Panc1 (cell line): ENCODE measurements around the gene TGFBR1. TPM values are rescaled to one million over a fixed set of nuclear protein-coding genes. Genes with fewer than 3 reads are reported as not detected.

Experiments
- ATAC-seq: fragments of 200-7000 bp; cut with Tn5 transposase; 2 replicates; pipeline ENCODE4 v1.9.1; 2020; ENCODE audit warnings: mild to moderate bottlenecking, moderate library complexity
- BruUV-seq: library from RNA; stranded (reverse); fragments of 400-500 nt; replicated peaks from 2 replicates; lab custom pipeline; 2021; lab: Mats Ljungman, UMichigan
- CTCF ChIA-PET: fragments of 300-600 bp; sonication (Branson Sonifier 250); formaldehyde crosslinking; loops from one replicate; lab custom pipeline; 2022; ENCODE audit warnings: antibody characterized with exemption; lab: Charles Lee
- POLR2A ChIA-PET: fragments of 300-600 bp; sonication (Branson Sonifier 250); formaldehyde crosslinking; loops from one replicate; lab custom pipeline; 2022; ENCODE audit warnings: antibody characterized with exemption; lab: Charles Lee
- DNase-seq: peaks from one replicate; pipeline ENCODE4 v3.0.0-alpha.2; 2010; ENCODE audit warnings: low read depth, low spot score
- H3K27ac ChIP-seq: 2 replicates; pipeline ENCODE4 v1.5.1; 2011; ENCODE audit warnings: mild to moderate bottlenecking, low read length, inconsistent platforms
- H3K27me3 ChIP-seq: fragments of 200-500 bp; sonication (Bioruptor generic); 2 replicates; pipeline ENCODE4 v1.6.0; 2014; ENCODE audit warnings: low read length, inconsistent platforms; ENCODE audit not compliant: control insufficient read depth, insufficient read depth
- H3K36me3 ChIP-seq: fragments of 200-500 bp; sonication (Bioruptor generic); 2 replicates; pipeline ENCODE4 v1.5.1; 2014; ENCODE audit warnings: inconsistent platforms, mild to moderate bottlenecking, low read length, moderate library complexity; ENCODE audit not compliant: control insufficient read depth, insufficient read depth
- H3K4me1 ChIP-seq: 2 replicates; pipeline ENCODE4 v1.5.1; 2011; ENCODE audit warnings: inconsistent platforms, mild to moderate bottlenecking, low read length, moderate library complexity; ENCODE audit not compliant: control insufficient read depth, insufficient read depth
- H3K4me3 ChIP-seq, 2 experiments: 2 replicates each; pipeline ENCODE4 v1.5.1; 2011 to 2012; ENCODE audit warnings: low read depth in 2 of 2, low read length in 2 of 2, mild to moderate bottlenecking in 2 of 2, inconsistent platforms in 1 of 2, moderate library complexity in 1 of 2
- H3K9me3 ChIP-seq: fragments of 200-500 bp; sonication (Bioruptor generic); 2 replicates; pipeline ENCODE4 v1.5.1; 2014; ENCODE audit warnings: low read depth, mild to moderate bottlenecking, inconsistent platforms, low read length, moderate library complexity; ENCODE audit not compliant: control insufficient read depth, insufficient read depth
- POLR2AphosphoS5 ChIP-seq: IDR thresholded peaks from 2 replicates; pipeline ENCODE4 v1.6.1; 2012; ENCODE audit warnings: mild to moderate bottlenecking, low read depth, low read length, moderate library complexity
- SIN3A ChIP-seq: IDR thresholded peaks from 2 replicates; pipeline ENCODE4 v1.6.1; 2012; ENCODE audit warnings: low read depth, mild to moderate bottlenecking, low read length, moderate library complexity, borderline replicate concordance; ENCODE audit not compliant: insufficient read depth
- TCF7L2 ChIP-seq: IDR thresholded peaks from 2 replicates; pipeline ENCODE4 v1.6.1; 2011; ENCODE audit warnings: mild to moderate bottlenecking, low read depth, low read length, inconsistent platforms
- in situ Hi-C: cut with HindIII; loops from 2 replicates; pipeline ENCODE4 v1.10.0; 2016; ENCODE audit warnings: low sequenced_read_pairs, low pct_unique_long_range_greater_than_20kb
- intact Hi-C: fragments of 100-400 bp; cut with micrococcal nuclease; formaldehyde crosslinking; loops from one replicate; pipeline ENCODE4 v1.10.0; 2022; ENCODE audit not compliant: unreplicated experiment
- total RNA-seq: library from RNA; stranded (reverse); gene quantifications from one replicate; pipeline ENCODE4 v1.2.1, GENCODE V29; 2021; ENCODE audit not compliant: unreplicated experiment
- TF ChIP-seq, protein P1 (sequence below), 2 experiments: IDR thresholded peaks; 2 replicates each; pipeline ENCODE4 v1.6.1; 2011 to 2012; ENCODE audit warnings: low read depth in 2 of 2, control low read depth in 1 of 2, low read length in 1 of 2, mild to moderate bottlenecking in 1 of 2, moderate library complexity in 1 of 2; ENCODE audit not compliant: insufficient read depth in 1 of 2
- TF ChIP-seq, protein P2 (sequence below): fragments of 450-650 bp; IDR thresholded peaks from 2 replicates; pipeline ENCODE4 v1.5.1; 2017; ENCODE audit warnings: mild to moderate bottlenecking

Gene TGFBR1
- total RNA-seq, 1 experiment from 2014 or later: 22.2 TPM

DNA sequence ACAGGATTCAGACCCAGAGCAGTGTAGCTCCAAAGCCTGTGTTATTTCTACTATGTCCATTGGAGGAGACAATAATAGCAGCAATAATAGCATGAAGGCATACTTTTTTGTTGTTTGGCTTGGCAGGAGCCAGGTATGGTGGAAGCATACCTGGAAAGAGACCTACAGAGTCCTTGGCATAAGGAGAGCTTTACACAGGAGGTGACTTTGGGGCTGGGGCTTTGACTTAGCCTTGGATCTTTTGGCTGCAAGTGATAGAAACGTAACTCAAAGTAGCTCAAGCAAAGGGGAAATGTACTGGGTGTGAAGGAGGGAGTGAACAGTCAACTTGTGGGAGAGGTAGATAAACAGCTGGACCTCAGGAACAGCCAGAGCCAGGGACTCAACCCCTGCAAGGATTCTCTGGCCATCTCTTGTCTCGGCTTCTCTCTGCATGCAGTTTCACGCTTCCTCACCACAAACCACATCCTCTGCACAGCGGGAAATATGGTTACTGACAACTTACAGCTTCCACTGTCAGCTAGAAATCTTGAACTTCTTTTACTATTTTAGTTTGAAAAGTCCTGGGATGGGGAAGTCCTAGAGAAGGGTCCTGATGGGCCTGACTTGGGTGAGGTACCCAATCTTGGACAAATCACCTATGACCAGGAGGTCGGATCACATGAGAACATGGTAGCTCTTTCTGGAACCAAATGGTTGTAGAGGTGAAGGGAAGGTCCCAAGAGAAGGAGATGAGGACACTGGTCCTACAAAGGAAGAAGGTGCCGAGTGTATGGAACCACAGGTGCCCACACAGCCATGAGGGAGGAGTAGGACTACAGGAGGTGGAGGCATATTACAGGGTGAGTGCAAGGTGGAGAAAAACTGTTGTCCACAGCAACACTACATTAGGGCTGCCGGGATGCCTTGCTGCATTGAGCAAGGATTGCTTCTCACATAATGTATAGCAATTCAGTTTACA is 47.0 kb upstream of the TGFBR1 start:
- intact Hi-C loops (no loop called here), in situ Hi-C loops (no loop called here)
- Histone ChIP-seq H3K27ac (no peak overlapping the region), H3K9me3 (no peaks in the 10 kb centered on the region), H3K27me3 (no peaks in the 10 kb centered on the region), H3K4me1 (no peaks in the 10 kb centered on the region), H3K36me3 (no peaks in the 10 kb centered on the region), H3K4me3 (no peak overlapping the region)
- TF ChIP-seq, protein P1, sequence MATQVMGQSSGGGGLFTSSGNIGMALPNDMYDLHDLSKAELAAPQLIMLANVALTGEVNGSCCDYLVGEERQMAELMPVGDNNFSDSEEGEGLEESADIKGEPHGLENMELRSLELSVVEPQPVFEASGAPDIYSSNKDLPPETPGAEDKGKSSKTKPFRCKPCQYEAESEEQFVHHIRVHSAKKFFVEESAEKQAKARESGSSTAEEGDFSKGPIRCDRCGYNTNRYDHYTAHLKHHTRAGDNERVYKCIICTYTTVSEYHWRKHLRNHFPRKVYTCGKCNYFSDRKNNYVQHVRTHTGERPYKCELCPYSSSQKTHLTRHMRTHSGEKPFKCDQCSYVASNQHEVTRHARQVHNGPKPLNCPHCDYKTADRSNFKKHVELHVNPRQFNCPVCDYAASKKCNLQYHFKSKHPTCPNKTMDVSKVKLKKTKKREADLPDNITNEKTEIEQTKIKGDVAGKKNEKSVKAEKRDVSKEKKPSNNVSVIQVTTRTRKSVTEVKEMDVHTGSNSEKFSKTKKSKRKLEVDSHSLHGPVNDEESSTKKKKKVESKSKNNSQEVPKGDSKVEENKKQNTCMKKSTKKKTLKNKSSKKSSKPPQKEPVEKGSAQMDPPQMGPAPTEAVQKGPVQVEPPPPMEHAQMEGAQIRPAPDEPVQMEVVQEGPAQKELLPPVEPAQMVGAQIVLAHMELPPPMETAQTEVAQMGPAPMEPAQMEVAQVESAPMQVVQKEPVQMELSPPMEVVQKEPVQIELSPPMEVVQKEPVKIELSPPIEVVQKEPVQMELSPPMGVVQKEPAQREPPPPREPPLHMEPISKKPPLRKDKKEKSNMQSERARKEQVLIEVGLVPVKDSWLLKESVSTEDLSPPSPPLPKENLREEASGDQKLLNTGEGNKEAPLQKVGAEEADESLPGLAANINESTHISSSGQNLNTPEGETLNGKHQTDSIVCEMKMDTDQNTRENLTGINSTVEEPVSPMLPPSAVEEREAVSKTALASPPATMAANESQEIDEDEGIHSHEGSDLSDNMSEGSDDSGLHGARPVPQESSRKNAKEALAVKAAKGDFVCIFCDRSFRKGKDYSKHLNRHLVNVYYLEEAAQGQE (IDR thresholded peaks at IDR 0.05; ENCODE audit: insufficient read depth in 1 of 2, low read depth in 2 of 2, low read length in 1 of 2): no peak
- POLR2A ChIA-PET: no interaction called here
- DNase-seq: no peak
- ATAC-seq: no peak
- CTCF ChIA-PET: no interaction called here
- no TSS peak for BruUV-seq

DNA sequence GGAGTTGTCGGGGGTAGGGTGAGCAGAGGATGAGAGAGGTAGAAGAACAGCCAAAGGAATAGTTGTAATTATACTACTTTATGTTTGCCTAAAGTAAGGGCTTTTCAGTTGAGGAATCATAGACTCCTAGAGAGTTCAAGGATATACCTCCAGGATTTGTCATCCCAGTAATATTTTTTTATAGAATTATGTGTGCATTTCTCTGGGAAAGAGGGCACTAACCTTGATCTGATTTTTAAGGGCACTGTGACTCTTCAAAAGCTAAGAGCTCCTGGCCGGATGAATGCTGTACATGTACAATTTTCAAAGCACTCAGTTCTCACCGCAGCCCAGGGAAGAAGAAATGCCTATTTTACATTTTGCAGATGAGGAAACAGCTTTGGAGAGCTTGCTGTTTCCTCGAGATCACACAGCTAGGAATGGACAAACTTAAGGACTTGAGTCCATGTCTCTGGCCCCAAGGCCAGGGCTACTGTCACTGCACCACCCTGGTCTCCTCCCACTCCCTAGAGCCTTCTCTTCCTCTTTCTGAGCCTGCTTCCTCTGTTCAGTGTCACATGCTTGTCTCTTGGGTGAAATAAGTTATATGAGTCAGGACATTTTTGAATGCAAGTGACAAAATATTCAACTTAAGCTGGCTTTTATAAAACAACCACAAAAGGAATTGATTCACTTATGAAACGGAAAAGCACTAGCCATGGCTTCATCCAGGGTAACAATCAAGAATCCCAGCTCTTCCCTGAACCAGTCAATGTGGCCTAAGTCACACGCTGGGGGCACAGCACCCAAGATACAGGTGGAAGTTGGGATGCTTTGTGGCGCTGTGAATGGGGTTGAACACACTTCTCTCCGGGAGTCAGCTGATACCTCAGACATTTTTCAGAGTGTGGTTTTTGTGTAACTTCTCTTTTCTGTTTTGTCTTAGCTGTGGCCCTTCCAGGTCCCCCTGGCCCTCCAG is 45.7 kb upstream of the TGFBR1 start:
- no peak for ATAC-seq
- in situ Hi-C loops (no loop called here), intact Hi-C loops (no loop called here)
- ChIA-PET CTCF (no interaction called here), POLR2A (no interaction called here)
- Histone ChIP-seq H3K4me3 (no peak overlapping the region), H3K27ac (no peak overlapping the region), H3K36me3 (no peaks in the 10 kb centered on the region), H3K27me3 (no peaks in the 10 kb centered on the region; the same call in 1 of the 2 replicates), H3K4me1 (no peaks in the 10 kb centered on the region), H3K9me3 (no peaks in the 10 kb centered on the region)
- no peak for DNase-seq
- TF ChIP-seq SIN3A (no peak), TCF7L2 (no peak), POLR2AphosphoS5 (no peak)
- TF ChIP-seq, protein P2, sequence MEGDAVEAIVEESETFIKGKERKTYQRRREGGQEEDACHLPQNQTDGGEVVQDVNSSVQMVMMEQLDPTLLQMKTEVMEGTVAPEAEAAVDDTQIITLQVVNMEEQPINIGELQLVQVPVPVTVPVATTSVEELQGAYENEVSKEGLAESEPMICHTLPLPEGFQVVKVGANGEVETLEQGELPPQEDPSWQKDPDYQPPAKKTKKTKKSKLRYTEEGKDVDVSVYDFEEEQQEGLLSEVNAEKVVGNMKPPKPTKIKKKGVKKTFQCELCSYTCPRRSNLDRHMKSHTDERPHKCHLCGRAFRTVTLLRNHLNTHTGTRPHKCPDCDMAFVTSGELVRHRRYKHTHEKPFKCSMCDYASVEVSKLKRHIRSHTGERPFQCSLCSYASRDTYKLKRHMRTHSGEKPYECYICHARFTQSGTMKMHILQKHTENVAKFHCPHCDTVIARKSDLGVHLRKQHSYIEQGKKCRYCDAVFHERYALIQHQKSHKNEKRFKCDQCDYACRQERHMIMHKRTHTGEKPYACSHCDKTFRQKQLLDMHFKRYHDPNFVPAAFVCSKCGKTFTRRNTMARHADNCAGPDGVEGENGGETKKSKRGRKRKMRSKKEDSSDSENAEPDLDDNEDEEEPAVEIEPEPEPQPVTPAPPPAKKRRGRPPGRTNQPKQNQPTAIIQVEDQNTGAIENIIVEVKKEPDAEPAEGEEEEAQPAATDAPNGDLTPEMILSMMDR: no peak
- TF ChIP-seq, protein P1 (IDR thresholded peaks at IDR 0.05; ENCODE audit: insufficient read depth in 1 of 2, low read depth in 2 of 2, low read length in 1 of 2): no peak
- no TSS peak for BruUV-seq
